ENCODE data around the gene ARHGEF33.

GRCh38 chr2:38978908-38979307 is 89.2 kb downstream of the ARHGEF33 start:
- TF ChIP-seq, protein P1, sequence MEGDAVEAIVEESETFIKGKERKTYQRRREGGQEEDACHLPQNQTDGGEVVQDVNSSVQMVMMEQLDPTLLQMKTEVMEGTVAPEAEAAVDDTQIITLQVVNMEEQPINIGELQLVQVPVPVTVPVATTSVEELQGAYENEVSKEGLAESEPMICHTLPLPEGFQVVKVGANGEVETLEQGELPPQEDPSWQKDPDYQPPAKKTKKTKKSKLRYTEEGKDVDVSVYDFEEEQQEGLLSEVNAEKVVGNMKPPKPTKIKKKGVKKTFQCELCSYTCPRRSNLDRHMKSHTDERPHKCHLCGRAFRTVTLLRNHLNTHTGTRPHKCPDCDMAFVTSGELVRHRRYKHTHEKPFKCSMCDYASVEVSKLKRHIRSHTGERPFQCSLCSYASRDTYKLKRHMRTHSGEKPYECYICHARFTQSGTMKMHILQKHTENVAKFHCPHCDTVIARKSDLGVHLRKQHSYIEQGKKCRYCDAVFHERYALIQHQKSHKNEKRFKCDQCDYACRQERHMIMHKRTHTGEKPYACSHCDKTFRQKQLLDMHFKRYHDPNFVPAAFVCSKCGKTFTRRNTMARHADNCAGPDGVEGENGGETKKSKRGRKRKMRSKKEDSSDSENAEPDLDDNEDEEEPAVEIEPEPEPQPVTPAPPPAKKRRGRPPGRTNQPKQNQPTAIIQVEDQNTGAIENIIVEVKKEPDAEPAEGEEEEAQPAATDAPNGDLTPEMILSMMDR (IDR thresholded peaks at IDR 0.05) = no peak
- TF ChIP-seq POLR2A (IDR thresholded peaks at IDR 0.05) = no peak

All from sigmoid colon (tissue), 3 donors.